Hypothalamus (tissue), 51 donors: ENCODE data around the gene DMAP1.

Experiments
- DNase-seq, 51 donors: peaks; one replicate each; lab custom pipeline; 2025; lab: John Stamatoyannopoulos, UW

The DMAP1 gene

GRCh38 chr1:44251486-44251885 is 38.2 kb downstream of the DMAP1 start:
- DNase-seq = no peak

GRCh38 chr1:44251989-44252671 is 38.9 kb downstream of the DMAP1 start:
- DNase-seq = no peak

- no peak for DNase-seq
These were observed 41.2 kb downstream of the DMAP1 start for GRCh38 chr1:44254392-44254910.

GRCh38 chr1:44256762-44257554 is 43.7 kb downstream of the DMAP1 start:
- no peak for DNase-seq

DNA sequence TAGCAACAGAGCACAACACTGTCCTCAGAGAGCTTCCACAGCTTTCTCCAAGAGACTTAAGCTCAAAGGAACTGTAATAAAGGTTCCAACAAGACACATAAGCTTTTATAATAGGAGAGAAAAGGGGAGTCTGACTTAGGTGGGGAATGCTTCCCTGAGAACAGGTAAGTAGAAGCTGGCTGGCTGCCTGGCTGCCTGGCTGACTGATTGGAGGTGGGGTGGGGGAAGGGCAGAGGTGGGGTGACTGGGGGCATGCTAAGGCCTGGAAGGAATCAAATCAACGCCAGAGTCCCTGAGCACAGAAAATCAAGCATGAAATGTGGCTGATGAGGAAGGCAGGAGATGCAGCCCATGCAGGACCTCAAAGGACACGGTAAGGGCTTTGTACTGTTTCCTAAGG is 45.8 kb downstream of the DMAP1 start:
- DNase-seq = no peak

- no peak for DNase-seq
These were observed 47.5 kb downstream of the DMAP1 start for GRCh38 chr1:44260792-44261170.

DNA sequence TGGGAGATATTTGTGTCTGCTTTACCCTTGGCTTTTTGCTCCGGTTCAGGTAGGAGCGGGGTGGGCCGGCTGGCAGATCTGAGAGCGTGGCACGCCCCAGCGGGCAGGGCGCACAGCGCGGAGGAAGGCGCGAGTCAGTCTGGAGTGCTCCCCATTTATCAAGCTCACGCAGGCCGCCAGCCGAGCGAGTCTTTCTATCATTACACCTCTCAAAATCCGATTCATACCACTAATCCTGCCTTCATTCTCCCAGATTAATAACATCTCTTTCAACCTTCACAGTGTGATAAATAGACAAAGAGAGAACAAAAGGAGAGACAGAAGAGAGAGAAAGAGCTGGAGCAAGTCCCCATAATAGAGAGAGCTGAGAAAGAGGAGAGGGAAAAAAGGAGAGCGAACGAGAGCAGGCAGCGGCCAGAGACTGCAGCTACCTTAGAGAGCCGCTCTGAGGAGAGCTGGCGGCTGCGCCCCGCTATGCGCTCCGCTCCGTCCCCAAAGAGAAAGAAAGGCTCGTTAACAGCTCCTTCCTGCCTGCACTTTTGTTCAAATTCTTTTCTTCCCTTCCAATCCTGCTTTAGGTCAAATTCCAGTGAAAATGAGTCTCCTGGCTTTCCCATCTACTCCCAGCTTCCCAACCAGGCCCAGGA is 48.0 kb downstream of the DMAP1 start:
- DNase-seq = no peak

DNA sequence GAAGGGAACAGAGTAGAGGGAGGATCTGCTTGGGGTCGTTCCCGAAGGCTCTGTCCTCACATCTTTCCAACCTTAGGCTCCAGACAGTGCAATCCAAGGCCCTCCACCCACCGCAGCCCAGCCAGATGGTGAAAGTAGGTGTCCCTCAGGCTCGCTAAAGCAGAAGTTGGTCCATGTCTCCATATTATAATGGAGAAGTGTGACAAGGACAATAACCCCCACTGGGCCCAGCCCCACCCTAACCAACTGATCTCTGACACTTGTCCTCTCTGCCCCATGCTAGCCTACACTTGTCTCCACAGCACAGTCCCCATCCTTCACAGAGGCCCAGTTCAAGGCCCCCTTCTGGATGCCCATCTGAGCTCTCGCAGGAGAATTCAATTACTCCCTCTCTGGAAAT is 48.7 kb downstream of the DMAP1 start:
- DNase-seq = no peak

GRCh38 chr1:44262414-44262813 is 49.1 kb downstream of the DMAP1 start:
- DNase-seq = no peak

- DNase-seq = no peak
These were observed 49.7 kb downstream of the DMAP1 start for GRCh38 chr1:44262816-44263567.

GRCh38 chr1:44263568-44264450 is 50.5 kb downstream of the DMAP1 start:
- DNase-seq = no peak

GRCh38 chr1:44264451-44264771 is 51.1 kb downstream of the DMAP1 start:
- DNase-seq = no peak

DNA sequence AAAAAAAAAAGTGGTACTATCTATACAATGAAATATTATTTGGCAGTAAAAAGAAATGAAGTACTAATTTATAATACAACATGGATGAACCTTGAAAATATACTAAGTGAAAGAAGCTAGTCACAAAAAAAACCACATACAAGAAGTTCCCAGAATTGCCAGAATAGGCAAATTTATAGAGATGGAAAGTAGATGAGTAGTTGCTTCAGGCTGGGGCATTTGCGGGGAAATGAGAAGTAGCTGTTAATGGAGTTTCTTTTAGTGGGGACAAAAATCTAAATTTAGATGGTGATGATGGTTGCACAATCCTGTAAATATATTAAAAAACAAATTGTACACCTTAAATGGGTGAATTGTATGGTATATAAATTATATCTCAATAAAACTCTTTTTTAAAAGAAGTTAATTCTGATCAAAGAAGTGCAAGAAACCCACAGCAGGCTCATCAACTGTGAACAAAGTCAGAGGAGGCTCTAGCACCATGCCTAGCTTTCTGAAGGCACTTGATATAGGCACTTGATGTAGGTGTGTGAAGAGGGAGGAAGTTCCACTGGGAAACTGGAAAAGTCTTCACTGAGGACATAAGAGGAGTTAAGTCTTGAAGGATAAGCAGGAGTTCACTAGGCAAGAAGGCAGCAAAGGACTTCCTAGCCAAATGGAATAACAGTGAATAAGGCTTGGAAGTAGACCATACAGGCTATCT is 52.5 kb downstream of the DMAP1 start:
- DNase-seq = no peak

GRCh38 chr1:44266400-44267344 is 53.4 kb downstream of the DMAP1 start:
- no peak for DNase-seq

DNA sequence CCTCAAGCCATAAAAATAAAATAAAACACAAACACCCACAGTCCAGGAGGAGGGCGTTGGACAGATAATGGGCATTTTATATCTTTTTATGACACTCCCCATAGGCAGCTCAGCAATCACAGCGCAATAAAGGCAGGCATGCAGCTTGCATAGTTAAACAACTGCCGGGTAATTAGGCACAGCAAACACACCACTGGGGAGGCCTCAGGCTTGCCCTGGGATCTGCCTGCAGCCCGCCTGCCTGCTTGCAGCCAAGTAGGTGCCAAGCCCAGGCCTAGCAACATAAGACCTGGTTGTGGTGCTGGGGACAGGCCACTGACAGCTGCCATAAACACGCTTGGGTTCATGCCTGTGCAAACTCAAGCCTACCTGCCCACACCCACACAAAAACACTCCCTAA is 54.2 kb downstream of the DMAP1 start:
- no peak for DNase-seq

DNA sequence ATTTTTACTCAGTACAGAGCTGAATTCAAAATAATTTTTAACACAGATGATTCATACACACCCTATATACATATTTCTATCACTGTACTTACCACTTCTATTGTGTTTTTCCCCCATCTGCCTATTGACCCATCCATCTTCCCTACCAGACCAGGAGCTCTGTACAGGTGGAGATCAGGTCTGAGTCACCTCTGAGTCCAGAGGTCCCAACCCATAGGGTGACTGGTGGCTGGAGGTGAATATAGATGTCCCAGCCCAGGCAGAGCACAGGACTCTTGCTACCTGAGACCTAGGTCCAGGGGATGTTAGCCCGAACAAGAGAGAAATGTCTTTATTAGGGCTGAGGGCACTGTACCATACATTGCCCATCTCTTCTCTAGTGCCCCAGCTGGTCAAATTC is 54.8 kb downstream of the DMAP1 start:
- no peak for DNase-seq
